Measurements from ENCODE around the gene TRPM3.

TRPM3 gene

DNA sequence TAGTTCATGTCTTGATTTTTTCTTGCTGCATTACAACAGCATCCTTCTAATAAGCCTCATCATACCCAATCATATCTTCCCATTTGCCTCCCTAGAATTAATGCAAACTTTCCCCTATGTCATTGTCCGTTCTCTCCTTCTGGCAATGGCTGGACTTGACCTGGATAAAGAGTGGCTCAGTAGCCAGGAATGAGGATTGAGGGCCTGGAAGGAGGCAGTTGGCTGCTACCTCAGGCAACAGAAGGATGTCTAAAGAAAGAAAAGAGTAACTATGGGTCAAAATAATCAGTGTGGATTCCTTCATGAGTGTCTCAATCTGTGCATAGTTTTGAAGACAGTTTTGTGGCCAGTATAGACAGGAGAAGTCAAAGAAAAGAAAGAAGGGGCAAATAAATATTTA, 209.6 kb downstream of the TRPM3 start:
- TF ChIP-seq CSDC2 (CRISPR knock-in tag; IDR thresholded peaks at IDR 0.05), result no peak
- no peak for TF ChIP-seq ZFP30 (CRISPR knock-in tag; IDR thresholded peaks at IDR 0.05)
- no peak for TF ChIP-seq ZNF8 (CRISPR knock-in tag; IDR thresholded peaks at IDR 0.05)
- no peak for TF ChIP-seq ARNTL (CRISPR knock-in tag; IDR thresholded peaks at IDR 0.05; ENCODE audit: borderline replicate concordance, low read depth)
- TF ChIP-seq OSR1 (CRISPR knock-in tag; IDR thresholded peaks at IDR 0.05), result no peak
- TF ChIP-seq SNAI2 (CRISPR knock-in tag; IDR thresholded peaks at IDR 0.05), result no peak
- TF ChIP-seq TCF4 (CRISPR knock-in tag; IDR thresholded peaks at IDR 0.05; ENCODE audit: borderline replicate concordance), result no peak
- TF ChIP-seq PPARA (CRISPR knock-in tag; IDR thresholded peaks at IDR 0.05; ENCODE audit: borderline replicate concordance), result no peak
- no peak for TF ChIP-seq GLIS3 (CRISPR knock-in tag; IDR thresholded peaks at IDR 0.05)
- ATAC-seq, result no peak

DNA sequence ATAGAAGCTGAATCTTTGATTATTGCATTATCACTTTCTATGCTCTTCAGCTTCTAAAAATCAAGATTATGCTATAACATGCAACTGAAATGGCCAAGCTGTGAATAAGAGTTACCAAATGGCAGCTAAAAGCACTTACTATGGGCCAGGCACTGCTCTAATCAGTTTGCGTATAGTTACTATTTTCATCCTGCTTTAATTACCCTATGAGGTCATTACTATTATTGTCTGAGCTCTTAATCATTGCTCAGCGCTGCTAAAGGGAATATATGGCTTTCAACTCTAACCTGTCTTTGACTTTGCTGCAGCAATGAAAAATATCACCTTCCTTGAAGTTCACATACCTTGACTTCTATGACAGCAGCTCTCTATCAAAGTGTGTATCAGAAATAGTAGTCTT, 210.8 kb downstream of the TRPM3 start:
- TF ChIP-seq ZNF70 (CRISPR knock-in tag; IDR thresholded peaks at IDR 0.05) (no peak), ZC3H10 (CRISPR knock-in tag; IDR thresholded peaks at IDR 0.05) (no peak), CSDC2 (CRISPR knock-in tag; IDR thresholded peaks at IDR 0.05) (no peak), ZNF565 (CRISPR knock-in tag; conservative IDR thresholded peaks at IDR 0.05; ENCODE audit: low read depth) (no peak), ISL1 (CRISPR knock-in tag; IDR thresholded peaks at IDR 0.05) (no peak), TCF4 (CRISPR knock-in tag; IDR thresholded peaks at IDR 0.05; ENCODE audit: borderline replicate concordance) (no peak), TOX (CRISPR knock-in tag; IDR thresholded peaks at IDR 0.05; ENCODE audit: borderline replicate concordance) (no peak), ARNTL (CRISPR knock-in tag; IDR thresholded peaks at IDR 0.05; ENCODE audit: borderline replicate concordance, low read depth) (no peak), PPARA (CRISPR knock-in tag; IDR thresholded peaks at IDR 0.05; ENCODE audit: borderline replicate concordance) (no peak)
- TF ChIP-seq, protein P1, sequence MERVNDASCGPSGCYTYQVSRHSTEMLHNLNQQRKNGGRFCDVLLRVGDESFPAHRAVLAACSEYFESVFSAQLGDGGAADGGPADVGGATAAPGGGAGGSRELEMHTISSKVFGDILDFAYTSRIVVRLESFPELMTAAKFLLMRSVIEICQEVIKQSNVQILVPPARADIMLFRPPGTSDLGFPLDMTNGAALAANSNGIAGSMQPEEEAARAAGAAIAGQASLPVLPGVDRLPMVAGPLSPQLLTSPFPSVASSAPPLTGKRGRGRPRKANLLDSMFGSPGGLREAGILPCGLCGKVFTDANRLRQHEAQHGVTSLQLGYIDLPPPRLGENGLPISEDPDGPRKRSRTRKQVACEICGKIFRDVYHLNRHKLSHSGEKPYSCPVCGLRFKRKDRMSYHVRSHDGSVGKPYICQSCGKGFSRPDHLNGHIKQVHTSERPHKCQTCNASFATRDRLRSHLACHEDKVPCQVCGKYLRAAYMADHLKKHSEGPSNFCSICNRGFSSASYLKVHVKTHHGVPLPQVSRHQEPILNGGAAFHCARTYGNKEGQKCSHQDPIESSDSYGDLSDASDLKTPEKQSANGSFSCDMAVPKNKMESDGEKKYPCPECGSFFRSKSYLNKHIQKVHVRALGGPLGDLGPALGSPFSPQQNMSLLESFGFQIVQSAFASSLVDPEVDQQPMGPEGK (CRISPR knock-in tag; IDR thresholded peaks at IDR 0.05; ENCODE audit: borderline replicate concordance), result no peak
- TF ChIP-seq, protein P2, sequence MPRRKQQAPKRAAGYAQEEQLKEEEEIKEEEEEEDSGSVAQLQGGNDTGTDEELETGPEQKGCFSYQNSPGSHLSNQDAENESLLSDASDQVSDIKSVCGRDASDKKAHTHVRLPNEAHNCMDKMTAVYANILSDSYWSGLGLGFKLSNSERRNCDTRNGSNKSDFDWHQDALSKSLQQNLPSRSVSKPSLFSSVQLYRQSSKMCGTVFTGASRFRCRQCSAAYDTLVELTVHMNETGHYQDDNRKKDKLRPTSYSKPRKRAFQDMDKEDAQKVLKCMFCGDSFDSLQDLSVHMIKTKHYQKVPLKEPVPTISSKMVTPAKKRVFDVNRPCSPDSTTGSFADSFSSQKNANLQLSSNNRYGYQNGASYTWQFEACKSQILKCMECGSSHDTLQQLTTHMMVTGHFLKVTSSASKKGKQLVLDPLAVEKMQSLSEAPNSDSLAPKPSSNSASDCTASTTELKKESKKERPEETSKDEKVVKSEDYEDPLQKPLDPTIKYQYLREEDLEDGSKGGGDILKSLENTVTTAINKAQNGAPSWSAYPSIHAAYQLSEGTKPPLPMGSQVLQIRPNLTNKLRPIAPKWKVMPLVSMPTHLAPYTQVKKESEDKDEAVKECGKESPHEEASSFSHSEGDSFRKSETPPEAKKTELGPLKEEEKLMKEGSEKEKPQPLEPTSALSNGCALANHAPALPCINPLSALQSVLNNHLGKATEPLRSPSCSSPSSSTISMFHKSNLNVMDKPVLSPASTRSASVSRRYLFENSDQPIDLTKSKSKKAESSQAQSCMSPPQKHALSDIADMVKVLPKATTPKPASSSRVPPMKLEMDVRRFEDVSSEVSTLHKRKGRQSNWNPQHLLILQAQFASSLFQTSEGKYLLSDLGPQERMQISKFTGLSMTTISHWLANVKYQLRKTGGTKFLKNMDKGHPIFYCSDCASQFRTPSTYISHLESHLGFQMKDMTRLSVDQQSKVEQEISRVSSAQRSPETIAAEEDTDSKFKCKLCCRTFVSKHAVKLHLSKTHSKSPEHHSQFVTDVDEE (CRISPR knock-in tag; IDR thresholded peaks at IDR 0.05), result no peak
- TF ChIP-seq, protein P3, sequence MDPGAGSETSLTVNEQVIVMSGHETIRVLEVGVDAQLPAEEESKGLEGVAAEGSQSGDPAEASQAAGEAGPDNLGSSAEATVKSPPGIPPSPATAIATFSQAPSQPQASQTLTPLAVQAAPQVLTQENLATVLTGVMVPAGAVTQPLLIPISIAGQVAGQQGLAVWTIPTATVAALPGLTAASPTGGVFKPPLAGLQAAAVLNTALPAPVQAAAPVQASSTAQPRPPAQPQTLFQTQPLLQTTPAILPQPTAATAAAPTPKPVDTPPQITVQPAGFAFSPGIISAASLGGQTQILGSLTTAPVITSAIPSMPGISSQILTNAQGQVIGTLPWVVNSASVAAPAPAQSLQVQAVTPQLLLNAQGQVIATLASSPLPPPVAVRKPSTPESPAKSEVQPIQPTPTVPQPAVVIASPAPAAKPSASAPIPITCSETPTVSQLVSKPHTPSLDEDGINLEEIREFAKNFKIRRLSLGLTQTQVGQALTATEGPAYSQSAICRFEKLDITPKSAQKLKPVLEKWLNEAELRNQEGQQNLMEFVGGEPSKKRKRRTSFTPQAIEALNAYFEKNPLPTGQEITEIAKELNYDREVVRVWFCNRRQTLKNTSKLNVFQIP (CRISPR knock-in tag; IDR thresholded peaks at IDR 0.05; ENCODE audit: borderline replicate concordance, low read depth), result no peak

DNA sequence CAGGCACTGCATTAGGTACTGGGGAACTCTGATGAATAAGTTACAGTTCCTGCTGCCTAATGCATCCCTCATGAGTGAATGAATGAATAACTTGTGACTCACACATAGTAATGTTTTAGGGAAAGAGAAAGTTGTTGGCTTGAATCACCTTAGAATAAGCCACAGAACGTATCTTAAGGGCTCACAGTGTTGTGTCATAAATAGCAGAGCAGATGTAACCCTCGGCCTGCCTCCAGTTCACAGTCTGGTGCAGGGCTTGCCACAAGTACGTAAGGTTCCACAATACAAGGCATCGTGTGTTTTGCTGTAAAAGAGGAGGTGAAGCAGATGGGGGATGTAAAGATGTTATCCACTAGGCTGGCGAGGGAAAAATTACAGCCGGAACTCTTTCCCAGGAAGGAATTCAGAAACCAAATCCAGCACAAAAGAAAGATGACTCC, 218.7 kb downstream of the TRPM3 start:
- ATAC-seq, result peak; percentile 96
- TF ChIP-seq ISL1 (CRISPR knock-in tag; IDR thresholded peaks at IDR 0.05), result 0 out of 2 replicates have a peak, but pooled peaks have one; percentile 14
- TF ChIP-seq, protein P1 (CRISPR knock-in tag; IDR thresholded peaks at IDR 0.05; ENCODE audit: borderline replicate concordance), result no peak

More for the DNA sequence above, 210.8 kb downstream of the TRPM3 start:
- no peak for ATAC-seq

DNA sequence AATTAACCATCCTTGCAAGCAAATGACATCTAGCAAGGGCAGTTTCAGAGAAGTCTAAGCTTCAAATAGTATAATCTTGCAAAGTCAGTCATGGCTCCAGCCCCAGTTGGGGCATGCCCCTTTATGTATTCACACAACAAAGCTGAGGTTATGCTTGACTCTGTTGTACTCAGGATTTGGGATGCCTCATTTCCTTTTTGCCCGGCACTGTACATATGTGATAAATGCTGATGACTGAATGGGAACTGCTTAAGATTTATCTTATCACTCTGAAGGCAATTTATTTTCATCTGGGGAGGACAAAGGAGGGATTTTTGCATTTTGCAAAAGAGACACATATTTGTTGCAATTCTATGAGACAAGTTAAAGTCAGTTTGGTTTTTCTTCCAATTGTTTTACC, 219.2 kb downstream of the TRPM3 start:
- TF ChIP-seq, protein P4, sequence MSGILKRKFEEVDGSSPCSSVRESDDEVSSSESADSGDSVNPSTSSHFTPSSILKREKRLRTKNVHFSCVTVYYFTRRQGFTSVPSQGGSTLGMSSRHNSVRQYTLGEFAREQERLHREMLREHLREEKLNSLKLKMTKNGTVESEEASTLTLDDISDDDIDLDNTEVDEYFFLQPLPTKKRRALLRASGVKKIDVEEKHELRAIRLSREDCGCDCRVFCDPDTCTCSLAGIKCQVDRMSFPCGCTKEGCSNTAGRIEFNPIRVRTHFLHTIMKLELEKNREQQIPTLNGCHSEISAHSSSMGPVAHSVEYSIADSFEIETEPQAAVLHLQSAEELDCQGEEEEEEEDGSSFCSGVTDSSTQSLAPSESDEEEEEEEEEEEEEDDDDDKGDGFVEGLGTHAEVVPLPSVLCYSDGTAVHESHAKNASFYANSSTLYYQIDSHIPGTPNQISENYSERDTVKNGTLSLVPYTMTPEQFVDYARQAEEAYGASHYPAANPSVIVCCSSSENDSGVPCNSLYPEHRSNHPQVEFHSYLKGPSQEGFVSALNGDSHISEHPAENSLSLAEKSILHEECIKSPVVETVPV (CRISPR knock-in tag; IDR thresholded peaks at IDR 0.05), result no peak
- TF ChIP-seq, protein P3 (CRISPR knock-in tag; IDR thresholded peaks at IDR 0.05; ENCODE audit: borderline replicate concordance, low read depth), result no peak
- no peak for TF ChIP-seq ESRRG (CRISPR knock-in tag; IDR thresholded peaks at IDR 0.05)
- TF ChIP-seq, protein P1 (CRISPR knock-in tag; IDR thresholded peaks at IDR 0.05; ENCODE audit: borderline replicate concordance), result no peak
- TF ChIP-seq ARNTL (CRISPR knock-in tag; IDR thresholded peaks at IDR 0.05; ENCODE audit: borderline replicate concordance, low read depth), result no peak
- ATAC-seq, result peak; percentile 35

Measured in SK-N-SH treated with all-trans-retinoic acid at 6 μM for 48 hours (cell line).